Stimulated activated CD8-positive, alpha-beta memory T cell treated with anti-CD3 and anti-CD28 coated beads, Interleukin-12 subunit alpha, Interleukin-12 subunit beta, amount 100 ng/mL, for 1 hour (primary cell): ENCODE results near the gene MMP8.
A peak's percentile ranks its signal among the peaks of the same experiment; 100 is the strongest.
"Not testable (repeated sequence)": the region's sequence is repeated elsewhere in the genome, so short reads cannot be mapped to it uniquely, and the experiment has no call there.

Source experiments
- DNase-seq: peaks from one replicate; pipeline ENCODE4 v3.0.0-alpha.2; 2020; ENCODE audit warnings: low read depth

The MMP8 gene, protein sequence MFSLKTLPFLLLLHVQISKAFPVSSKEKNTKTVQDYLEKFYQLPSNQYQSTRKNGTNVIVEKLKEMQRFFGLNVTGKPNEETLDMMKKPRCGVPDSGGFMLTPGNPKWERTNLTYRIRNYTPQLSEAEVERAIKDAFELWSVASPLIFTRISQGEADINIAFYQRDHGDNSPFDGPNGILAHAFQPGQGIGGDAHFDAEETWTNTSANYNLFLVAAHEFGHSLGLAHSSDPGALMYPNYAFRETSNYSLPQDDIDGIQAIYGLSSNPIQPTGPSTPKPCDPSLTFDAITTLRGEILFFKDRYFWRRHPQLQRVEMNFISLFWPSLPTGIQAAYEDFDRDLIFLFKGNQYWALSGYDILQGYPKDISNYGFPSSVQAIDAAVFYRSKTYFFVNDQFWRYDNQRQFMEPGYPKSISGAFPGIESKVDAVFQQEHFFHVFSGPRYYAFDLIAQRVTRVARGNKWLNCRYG

DNA sequence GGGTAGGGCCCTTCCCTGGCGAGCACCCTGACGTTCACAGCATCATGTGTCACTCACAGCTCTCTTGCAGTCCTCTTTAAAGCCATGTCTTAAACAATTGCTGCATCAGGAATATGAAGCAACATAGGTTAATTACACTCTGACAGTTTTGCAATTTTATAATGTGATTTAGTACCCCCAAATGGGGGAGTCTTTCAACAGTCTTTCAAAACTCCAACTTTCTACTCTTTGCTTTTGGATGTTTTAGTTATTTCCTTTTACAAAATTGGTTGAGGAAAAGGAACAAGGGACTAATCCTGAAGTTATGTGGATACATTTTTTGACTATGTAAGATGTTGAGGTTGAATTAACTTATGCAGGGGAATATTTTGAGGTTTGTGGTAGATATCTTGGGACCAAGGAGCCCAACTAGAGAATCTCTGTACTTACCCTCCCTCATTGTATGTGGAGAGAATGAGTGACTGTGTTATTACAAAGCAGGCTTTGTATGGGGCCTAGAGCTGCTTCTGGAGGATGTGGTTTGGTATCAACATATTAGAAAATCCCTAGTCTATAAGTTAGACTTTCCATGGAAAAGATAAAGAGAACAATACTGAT is at the start of gene MMP8:
Gene MMP8 (minus strand): TSS at position 51 of the 597 bp plus-strand sequence. CDS start 99 bp downstream, outside the sequence.
- DNase-seq: no peak

DNA sequence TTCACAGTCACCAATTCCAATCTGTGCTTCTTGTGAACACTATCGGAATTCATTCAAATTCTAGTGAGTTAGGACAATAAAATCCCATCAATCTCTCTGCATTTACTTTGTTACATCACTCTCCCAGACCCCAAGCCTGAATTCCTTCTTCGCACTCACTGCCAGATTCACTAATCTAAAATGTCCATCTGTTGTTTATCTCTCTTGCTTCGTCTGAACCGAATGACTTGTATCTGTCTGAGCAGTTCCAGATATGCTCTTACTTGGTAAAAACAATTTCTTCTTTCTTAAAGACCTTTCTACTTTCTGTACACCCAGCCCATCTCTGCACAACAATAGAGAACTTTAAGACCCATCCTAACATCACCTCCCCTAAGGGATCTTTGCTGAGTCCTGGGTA is 48.6 kb upstream of the MMP8 start:
- DNase-seq: no peak

DNA sequence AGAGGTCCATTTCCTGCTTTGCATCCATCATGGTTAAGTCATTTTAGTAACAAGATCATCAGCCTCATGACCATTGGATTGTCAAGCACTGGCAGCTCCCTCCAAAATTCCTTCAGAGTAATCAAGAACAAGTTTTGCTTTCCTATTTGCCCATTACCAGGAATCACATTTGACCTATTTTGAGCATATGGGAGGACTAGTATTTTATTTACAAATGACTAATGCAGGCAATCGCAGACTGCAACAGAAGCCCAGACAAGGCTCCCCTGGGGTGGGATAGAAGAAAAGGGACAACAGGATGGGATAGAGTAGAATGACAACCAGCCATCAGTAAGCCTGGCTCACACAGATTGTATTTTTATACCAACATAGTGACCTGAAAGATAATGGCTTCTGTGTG is 46.6 kb upstream of the MMP8 start:
- DNase-seq: no peak

DNA sequence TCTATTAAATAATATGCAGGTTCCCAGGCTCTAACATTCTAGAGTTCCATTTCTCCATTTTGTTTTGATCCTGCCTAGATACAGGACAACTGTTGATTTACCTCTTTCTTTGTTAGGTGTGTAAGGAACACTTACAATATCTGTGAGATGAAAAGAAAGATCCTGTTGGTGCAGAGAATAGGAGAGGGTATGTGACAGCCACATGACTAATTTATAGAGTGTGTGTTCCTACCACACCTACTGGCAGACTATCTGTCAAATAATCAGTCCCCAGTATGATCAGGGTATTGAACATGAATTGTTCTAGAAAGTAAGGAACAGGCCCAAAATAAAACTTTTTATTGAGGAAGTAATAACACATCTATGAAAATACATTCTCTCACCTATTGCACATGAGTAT is 45.4 kb upstream of the MMP8 start:
- no peak for DNase-seq

DNA sequence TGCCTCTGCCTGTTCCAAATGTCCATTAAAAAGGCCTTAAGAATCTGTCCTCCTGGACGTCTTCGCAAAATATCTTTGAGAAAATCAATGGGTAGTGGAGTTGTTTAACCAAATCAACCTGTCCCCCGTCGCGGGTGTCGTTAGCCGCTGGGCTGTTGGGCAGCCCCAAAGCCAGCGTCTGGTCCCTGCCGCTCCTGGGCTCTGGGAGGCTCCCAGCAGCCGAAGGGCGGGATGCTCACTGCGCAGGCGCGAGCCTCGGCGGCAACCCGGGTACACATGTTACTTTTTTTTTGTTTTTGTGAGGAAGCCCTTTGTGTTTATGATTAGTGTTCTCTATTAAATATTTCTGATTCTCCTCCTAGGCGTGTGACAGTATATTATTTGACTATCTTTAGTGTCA is 43.0 kb upstream of the MMP8 start:
- no peak for DNase-seq

DNA sequence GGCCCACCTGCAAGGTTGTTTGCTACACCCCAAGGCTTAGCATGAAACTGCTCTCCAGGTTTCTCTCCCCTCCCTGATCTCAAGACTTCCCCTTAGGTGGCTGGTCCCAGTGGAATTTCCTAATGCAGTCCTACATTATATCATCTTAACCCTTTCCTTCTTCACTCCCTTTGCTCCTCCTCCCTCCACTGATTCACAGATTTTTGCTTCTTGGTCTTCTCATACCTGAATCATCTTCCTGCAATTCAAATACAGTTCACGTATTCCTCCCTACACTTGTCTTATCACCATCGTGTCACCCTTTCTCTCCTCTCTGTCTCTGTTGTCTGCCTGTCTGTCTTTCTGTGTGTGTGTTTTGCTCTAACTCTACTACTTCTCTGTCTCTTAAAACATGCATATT is 38.7 kb upstream of the MMP8 start:
- DNase-seq: no peak

DNA sequence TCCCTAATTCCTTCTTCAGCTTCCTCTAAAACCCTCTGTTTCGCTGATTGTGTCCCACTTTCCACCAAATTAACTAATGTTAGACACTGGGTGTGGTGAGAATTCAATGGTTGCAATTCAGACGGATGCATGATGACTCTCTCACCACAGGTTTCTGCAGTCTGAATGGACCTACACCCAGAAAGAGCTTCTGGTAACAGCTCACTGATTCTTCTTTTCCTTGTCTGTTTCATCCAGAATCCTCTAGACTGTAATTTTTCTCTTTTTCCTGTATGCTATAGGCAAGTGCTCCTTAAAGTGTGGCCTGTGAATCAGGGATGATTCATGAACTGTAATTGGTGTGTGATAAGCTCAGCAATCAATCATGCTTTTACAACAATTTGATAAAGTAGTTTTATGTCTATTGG is 37.6 kb upstream of the MMP8 start:
- DNase-seq: no peak

DNA sequence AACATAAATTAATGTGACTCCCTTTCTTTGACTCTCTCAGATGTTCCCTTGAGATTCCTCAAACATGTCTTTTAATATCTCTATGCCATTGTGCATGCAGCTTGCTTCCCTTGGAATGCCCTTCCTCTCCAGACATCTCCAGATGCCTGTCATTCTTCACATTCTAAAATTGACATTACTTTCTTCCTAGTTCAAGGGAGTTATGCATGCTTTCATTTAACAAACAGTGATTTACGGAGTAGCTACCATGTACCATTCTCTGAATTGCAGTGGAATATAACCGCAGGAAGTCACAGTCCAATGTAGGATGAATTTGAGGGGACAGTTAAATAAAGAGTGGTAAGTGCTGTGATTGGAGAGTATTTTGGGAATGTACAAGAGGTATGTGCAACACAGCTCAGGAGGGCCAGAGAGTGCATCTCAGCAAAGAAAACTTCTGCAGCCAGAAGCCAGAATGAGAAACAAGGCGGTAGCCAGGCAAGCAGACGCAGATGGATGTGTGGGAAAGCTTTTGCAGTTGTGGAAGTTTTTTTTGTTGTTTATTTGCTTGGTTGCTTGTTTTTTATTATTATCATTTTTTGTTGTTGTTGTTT is 37.0 kb upstream of the MMP8 start:
- no peak for DNase-seq

DNA sequence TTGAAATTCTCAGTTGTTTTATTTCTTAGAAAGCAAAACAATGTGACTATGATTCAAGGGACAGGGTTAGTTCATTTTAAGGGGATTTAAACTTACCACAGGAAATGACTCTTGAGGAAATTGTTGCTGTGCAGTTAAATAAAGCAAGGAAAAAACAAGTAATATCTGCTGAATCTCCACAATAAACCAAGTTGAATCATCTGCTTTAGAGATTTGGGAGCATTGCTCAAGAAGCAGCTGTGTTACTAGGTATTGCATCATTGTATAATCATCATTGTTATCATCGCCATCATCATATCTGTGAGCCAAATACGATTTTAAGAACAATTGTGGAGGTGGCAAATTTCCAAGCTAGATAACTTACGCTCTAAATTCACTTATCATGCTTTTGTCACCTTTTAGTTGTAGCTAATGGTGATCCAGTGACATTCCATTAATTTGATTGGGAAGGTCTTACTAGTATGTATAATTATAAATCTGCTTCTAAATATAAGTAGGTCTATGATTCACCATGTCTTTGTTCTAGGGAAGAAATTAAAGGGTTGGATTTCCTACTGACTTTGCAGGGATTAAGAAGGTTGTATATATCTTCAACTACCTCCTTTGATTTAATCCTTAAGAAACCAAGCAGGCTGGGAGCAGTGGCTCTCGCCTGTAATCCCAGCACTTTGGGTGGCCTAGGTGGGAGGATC is 35.7 kb upstream of the MMP8 start:
- no peak for DNase-seq

DNA sequence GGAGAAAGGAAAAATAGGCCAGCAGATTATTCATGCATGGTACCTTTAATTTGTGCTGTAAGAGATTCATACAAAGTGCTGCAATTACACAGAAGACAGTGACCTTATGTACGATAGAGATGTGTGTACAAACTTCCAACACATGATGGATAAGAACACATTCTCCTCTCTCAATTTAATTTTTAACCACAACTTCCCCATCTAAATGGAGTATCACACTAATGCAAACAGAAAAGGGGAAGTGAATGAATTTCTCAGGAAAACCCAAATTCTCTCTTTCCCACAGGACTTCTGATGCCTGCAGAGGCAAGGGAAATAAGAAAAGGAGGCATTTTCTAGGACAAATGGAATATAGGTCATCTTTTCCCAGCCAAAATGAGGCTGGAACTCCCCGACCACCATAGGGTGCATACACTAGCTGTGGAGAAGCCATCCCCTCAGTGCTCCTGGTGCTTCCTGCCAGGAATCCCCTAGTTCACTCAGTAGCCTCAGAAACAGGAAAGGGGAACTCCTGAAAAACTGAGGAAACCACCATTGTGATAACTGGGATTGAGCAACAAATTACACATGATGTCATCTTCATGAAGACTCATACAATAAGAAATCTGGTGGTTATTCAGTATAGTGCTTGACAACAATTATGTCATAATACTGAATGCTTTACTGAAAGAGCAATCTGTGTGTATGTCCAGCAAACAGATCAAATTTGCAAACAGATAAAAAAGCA is 33.2 kb upstream of the MMP8 start:
- DNase-seq: no peak

DNA sequence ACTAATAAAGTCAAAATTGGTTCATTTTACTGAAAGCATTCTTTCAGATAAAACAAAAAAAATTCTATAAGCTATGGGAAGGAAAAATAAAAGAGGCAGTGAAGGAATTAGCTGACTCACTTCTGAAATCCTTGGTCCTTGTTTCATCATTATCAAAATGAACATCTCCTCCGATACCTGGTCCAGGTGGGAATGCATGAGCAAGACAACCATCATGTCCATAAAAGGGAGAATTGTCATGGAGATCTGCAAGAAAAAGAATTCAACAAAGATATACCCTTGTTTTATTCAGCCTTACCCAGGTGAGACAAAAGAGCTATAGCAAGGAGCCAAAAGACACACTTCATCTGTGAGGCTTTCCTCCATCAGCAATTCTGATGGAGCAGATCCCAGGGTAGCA is 28.5 kb upstream of the MMP8 start:
- no peak for DNase-seq

DNA sequence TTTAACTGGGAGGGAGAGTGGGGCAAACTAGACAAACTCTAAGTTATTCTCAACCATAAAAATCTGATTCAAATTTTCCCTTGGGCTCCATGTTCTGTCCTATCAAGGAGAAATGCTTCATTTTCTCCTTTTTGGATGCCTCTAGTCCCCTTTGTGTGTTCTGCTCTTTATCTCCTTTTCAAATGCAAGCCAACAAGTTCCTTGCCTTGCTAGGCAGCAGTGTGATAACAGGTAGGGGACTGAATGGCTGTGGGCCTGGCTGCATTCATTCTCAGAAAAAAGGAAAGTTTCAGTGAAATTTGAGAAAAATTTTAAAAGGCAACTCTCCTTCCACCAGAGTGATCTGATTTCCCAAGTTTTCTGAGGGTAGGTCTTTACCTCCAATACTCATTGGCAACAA is 26.9 kb upstream of the MMP8 start:
- no peak for DNase-seq

DNA sequence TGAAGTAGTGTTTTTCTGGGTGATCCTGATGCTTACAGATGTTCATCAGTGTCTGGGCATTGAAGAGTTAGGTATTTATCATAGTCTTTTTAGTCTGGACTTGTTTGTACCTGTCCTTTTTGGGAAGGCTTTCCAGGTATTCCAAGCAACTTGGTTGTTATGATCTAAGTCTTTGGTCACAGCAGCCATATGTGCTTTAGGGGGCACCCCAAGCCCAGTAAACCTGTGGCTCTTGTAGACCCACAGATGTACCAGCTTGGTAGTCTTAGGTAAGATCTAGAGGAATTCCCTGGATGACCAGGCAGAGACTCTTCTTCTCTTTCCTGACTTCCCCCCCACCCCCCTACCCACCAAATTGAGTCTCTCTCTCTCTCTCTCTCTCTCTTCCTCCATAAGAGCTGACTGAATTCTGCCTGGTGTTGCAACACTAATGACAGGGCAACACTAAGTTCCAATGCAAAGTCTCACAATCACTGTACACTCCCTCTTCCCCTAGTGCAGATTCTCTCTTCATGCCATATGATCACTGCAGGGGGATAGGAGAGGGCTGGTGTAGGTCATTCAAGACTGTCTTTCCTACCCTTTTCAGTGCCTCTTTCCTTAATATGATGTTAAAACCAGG is 24.5 kb upstream of the MMP8 start:
- no peak for DNase-seq

DNA sequence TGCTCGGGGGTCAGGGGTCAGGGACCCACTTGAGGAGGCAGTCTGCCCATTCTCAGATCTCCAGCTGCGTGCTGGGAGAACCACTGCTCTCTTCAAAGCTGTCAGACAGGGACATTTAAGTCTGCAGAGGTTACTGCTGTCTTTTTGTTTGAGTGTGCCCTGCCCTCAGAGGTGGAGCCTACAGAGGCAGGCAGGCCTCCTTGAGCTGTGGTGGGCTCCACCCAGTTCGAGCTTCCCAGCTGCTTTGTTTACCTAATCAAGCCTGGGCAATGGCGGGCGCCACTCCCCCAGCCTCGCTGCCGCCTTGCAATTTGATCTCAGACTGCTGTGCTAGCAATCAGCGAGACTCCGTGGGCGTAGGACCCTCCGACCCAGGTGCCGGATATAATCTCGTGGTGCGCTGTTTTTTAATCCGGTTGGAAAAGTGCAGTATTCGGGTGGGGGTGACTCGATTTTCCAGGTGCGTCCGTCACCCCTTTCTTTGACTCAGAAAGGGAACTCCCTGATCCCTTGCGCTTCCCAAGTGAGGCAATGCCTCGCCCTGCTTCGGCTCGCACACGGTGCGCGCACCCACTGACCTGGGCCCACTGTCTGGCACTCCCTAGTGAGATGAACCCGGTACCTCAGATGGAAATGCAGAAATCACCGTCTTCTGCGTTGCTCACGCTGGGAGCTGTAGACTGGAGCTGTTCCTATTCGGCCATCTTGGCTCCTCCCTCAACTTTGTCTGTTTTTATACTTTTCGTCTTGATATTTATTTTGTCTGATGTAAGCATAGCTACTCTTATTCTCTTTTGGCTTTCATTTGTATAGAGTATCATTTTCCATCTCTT is 22.2 kb upstream of the MMP8 start:
- not testable (repeated sequence) for DNase-seq

DNA sequence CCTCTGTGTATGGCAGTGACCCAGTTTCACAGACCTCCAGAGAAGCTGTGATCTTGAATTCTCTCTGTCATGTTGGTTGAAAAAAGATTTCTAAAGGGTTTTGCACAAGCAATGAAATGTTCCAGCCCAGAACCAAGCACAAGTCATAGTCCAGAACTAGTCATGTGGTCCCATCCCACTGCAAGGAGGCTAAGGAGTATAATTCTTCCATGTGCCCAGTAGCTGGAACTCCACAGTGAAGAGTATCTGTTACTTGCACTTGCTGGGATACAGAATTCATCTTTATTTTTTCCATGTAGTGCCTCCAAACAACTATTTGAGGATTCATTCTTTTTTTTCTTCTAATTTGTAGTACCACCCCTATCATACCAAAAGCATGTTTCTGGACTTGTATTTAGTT is 9.9 kb upstream of the MMP8 start:
- DNase-seq: no peak

DNA sequence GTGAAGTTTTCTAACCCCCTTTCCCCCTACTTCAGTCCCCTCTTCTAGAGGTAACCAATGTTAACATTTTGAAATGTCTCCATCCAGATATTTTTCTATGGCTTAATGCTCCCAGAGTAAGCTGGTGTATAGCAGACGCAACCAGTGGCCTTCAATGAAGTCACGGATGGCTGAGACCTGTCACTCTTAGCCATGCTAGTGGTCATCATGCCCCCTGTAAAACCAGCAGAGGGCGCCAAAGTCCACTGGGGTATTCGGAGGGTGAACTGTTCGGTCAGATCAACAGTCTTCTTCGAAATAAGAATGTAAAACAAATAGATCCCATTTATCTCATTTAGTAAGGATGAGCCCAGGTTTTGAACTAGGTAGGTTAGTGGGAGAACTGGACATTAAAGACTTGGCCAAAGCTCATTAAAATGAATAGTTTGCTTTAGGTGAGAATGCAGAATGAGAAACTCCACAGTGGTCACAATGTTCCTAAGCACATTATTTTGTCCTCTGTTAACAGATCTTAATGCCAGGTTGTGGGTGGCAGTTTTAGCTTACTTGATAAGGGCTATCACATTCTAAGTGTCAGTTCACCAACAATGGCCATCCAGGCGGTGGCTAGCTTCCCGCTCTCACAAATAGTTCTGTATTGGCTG is 8.6 kb upstream of the MMP8 start:
- DNase-seq: peak; percentile 4

DNA sequence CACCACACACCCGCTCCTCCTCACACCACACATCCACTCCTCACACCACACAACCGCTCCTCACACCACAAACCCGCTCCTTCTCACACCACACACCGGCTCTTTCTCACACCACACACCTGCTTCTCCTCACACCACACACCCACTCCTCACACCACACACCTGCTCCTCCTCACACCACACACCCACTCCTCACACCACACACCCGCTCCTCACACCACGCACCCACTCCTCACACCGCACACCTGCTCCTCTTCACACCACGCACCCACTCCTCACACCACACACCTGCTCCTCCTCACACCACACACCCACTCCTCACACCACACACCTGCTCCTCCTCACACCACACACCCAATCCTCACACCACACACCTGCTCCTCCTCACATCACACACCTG is 6.2 kb upstream of the MMP8 start:
- not testable (repeated sequence) for DNase-seq

DNA sequence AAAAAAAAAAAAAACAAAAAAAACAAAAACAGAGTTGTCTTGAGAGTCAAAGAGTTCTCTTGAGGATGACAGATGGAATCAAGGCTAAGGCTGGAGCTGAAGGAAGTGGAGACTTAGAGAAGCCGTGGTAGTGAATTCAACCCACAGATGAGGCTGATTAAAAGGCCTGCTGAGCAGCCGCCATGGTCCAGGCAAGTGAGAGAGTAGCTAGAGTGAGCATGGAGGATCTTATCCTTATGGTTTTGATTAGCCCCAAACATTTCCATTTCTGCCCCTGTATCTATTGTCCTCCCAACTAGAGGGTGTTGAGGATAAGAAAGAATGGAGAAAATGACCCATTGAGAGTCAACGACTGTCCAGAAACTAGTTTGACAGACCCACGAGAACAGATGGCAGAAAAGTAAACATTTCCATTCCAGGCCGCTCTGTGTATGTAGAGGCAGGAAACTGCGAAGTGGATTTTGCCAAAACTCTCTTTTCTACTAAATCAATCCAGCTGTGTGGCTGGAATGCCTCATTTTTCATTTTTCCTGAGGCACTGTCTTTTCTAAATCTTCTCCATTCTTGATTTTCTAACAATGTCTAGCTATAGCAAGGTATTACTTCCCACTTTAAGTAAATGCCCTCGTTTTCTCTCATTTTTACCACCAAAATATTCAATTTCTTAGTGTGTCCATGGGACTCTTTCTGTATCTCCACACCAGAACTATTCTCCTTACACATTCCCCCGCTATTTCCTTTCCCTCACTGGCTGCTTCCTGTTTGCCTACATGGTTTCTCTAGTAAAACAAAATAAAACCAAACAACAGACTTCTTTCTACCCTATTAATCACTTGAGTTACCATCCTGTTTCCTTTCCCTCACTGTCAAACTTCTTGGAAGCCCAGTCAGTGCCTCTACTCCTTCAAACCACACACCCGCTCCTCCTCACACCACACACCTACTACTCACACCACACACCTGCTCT is 5.4 kb upstream of the MMP8 start:
- no peak for DNase-seq

DNA sequence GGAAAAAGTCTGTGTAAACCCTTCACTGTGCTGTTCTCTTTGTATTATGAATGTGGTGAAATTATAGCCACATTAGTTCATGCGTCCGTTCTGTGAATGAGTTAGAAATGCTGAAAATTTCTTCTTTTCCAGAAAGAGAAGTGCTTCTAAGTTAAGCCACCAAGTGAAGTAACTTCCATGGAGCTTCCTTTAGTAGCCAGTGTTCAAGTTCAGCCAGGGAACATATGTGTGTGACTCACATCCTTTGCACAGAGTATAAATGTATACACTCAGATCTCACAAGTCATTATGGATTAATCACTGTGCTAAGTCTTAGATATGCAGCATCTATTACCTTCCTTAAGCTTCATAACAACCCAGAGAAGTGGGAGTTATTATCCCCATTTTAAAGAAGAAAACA is 3.1 kb upstream of the MMP8 start:
- DNase-seq: no peak
